Measurements from ENCODE around the gene COG3. TPM values are rescaled to one million over a fixed set of nuclear protein-coding genes. Genes with fewer than 3 reads are reported as not detected.

COG3 gene
- total and polyA plus RNA-seq, 10 of the 15 experiments (the other 5 are each of a cell fraction or from before 2014, with no cell fraction given): 6.1 to 35.1 (median 22.6) TPM

DNA sequence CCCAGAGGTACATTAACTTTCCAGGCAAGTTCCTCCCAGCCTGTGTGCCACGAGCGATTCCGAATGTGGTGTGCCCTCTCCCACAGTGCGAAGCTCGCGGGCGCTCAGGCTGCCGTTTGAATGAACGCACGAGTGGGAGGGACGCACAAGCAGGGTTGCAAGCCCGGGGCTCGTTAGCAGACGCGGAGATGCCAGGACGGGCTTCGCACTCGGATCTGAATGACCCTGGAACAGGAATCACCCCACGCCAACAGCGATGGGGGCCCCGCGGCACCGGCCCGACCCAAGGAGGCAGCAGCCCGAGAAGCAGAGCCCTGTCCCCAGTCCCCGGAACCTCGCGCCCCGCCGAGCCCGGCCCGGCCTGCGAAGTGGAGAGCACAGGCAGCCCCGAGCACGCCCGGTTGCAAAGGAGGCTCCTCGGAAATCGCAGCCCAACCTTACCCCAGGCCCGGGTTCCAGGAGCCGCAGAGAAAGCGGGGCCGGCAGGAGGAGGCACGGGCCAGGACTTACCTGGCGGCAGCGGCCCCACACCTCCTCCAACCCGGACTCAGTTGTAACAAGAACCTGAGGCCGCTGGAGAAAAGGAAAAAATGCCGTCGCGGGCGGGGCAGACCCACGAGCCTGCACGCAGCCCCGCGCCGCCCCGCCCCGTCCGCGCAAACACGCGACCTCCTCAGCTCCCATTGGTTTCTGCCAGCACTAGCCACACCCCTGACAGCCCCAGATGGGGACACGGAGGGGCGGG lies 46.8 kb upstream of the COG3 start, which contains the start of gene SLC25A30 (continued):
- TF ChIP-seq, protein P1, sequence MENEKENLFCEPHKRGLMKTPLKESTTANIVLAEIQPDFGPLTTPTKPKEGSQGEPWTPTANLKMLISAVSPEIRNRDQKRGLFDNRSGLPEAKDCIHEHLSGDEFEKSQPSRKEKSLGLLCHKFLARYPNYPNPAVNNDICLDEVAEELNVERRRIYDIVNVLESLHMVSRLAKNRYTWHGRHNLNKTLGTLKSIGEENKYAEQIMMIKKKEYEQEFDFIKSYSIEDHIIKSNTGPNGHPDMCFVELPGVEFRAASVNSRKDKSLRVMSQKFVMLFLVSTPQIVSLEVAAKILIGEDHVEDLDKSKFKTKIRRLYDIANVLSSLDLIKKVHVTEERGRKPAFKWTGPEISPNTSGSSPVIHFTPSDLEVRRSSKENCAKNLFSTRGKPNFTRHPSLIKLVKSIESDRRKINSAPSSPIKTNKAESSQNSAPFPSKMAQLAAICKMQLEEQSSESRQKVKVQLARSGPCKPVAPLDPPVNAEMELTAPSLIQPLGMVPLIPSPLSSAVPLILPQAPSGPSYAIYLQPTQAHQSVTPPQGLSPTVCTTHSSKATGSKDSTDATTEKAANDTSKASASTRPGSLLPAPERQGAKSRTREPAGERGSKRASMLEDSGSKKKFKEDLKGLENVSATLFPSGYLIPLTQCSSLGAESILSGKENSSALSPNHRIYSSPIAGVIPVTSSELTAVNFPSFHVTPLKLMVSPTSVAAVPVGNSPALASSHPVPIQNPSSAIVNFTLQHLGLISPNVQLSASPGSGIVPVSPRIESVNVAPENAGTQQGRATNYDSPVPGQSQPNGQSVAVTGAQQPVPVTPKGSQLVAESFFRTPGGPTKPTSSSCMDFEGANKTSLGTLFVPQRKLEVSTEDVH (IDR thresholded peaks at IDR 0.05; ENCODE audit: low read depth, partially characterized antibody): no peak
- TF ChIP-seq HDAC2 (IDR thresholded peaks at IDR 0.05): 0 out of 2 replicates have a peak, but pooled peaks have one; percentile 26
- TF ChIP-seq NFIC (IDR thresholded peaks at IDR 0.05; ENCODE audit: low read depth, low read length): no peak
- no peak for TF ChIP-seq TCF12 (IDR thresholded peaks at IDR 0.05; ENCODE audit: low read depth, low read length)
- TF ChIP-seq, protein P2, sequence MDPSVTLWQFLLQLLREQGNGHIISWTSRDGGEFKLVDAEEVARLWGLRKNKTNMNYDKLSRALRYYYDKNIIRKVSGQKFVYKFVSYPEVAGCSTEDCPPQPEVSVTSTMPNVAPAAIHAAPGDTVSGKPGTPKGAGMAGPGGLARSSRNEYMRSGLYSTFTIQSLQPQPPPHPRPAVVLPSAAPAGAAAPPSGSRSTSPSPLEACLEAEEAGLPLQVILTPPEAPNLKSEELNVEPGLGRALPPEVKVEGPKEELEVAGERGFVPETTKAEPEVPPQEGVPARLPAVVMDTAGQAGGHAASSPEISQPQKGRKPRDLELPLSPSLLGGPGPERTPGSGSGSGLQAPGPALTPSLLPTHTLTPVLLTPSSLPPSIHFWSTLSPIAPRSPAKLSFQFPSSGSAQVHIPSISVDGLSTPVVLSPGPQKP (IDR thresholded peaks at IDR 0.05; ENCODE audit: low read depth, low read length): no peak
- TF ChIP-seq CREB1 (IDR thresholded peaks at IDR 0.05; ENCODE audit: low read depth): 0 out of 2 replicates have a peak, but pooled peaks have one; percentile 9
- peak; percentile 95 to 98 for TF ChIP-seq BHLHE40 (IDR thresholded peaks at IDR 0.05; ENCODE audit: borderline replicate concordance in 1 of 2, low read depth in 2 of 2, low read length in 1 of 2)
- peak; percentile 71 for TF ChIP-seq POLR2A (IDR thresholded peaks at IDR 0.05; ENCODE audit: low read depth, low read length)
- TF ChIP-seq CEBPB (IDR thresholded peaks at IDR 0.05; ENCODE audit: borderline replicate concordance in 1 of 2, low read depth in 2 of 2, low read length in 2 of 2): no peak
- no peak for TF ChIP-seq PML (IDR thresholded peaks at IDR 0.05; ENCODE audit: low read length)
- no peak for TF ChIP-seq SREBF1 (IDR thresholded peaks at IDR 0.05; ENCODE audit: low read length)
- TF ChIP-seq HDGF (IDR thresholded peaks at IDR 0.05): peak; percentile 66; the same call in 1 of the 2 replicates
- TF ChIP-seq, protein P3, sequence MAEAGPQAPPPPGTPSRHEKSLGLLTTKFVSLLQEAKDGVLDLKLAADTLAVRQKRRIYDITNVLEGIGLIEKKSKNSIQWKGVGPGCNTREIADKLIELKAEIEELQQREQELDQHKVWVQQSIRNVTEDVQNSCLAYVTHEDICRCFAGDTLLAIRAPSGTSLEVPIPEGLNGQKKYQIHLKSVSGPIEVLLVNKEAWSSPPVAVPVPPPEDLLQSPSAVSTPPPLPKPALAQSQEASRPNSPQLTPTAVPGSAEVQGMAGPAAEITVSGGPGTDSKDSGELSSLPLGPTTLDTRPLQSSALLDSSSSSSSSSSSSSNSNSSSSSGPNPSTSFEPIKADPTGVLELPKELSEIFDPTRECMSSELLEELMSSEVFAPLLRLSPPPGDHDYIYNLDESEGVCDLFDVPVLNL (IDR thresholded peaks at IDR 0.05; ENCODE audit: low read depth, low read length): no peak
- TF ChIP-seq YY1 (IDR thresholded peaks at IDR 0.05; ENCODE audit: low read depth, low read length): no peak
- TF ChIP-seq FOXK2 (IDR thresholded peaks at IDR 0.05): no peak
- no peak for TF ChIP-seq STAT3 (IDR thresholded peaks at IDR 0.05; ENCODE audit: low read depth, low read length)
- TF ChIP-seq, protein P4, sequence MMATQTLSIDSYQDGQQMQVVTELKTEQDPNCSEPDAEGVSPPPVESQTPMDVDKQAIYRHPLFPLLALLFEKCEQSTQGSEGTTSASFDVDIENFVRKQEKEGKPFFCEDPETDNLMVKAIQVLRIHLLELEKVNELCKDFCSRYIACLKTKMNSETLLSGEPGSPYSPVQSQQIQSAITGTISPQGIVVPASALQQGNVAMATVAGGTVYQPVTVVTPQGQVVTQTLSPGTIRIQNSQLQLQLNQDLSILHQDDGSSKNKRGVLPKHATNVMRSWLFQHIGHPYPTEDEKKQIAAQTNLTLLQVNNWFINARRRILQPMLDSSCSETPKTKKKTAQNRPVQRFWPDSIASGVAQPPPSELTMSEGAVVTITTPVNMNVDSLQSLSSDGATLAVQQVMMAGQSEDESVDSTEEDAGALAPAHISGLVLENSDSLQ (IDR thresholded peaks at IDR 0.05): peak; percentile 79
- TF ChIP-seq ATF7 (IDR thresholded peaks at IDR 0.05; ENCODE audit: low read depth): no peak
- no peak for TF ChIP-seq RELA (IDR thresholded peaks at IDR 0.05; ENCODE audit: borderline replicate concordance, partially characterized antibody)
- no peak for TF ChIP-seq NFYA (IDR thresholded peaks at IDR 0.05; ENCODE audit: borderline replicate concordance, low read depth, low read length)
- peak; percentile 72 for TF ChIP-seq IKZF1 (conservative IDR thresholded peaks at IDR 0.05)
- no peak for TF ChIP-seq CBFB (IDR thresholded peaks at IDR 0.05; ENCODE audit: low read depth)
- TF ChIP-seq, protein P5, sequence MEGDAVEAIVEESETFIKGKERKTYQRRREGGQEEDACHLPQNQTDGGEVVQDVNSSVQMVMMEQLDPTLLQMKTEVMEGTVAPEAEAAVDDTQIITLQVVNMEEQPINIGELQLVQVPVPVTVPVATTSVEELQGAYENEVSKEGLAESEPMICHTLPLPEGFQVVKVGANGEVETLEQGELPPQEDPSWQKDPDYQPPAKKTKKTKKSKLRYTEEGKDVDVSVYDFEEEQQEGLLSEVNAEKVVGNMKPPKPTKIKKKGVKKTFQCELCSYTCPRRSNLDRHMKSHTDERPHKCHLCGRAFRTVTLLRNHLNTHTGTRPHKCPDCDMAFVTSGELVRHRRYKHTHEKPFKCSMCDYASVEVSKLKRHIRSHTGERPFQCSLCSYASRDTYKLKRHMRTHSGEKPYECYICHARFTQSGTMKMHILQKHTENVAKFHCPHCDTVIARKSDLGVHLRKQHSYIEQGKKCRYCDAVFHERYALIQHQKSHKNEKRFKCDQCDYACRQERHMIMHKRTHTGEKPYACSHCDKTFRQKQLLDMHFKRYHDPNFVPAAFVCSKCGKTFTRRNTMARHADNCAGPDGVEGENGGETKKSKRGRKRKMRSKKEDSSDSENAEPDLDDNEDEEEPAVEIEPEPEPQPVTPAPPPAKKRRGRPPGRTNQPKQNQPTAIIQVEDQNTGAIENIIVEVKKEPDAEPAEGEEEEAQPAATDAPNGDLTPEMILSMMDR (IDR thresholded peaks at IDR 0.05 in 2 of 3, conservative IDR thresholded peaks at IDR 0.05 in 1 of 3; ENCODE audit: control insufficient read depth in 2 of 3, extremely low read depth in 1 of 3, insufficient read depth in 1 of 3, low read depth in 3 of 3, low read length in 3 of 3): no peak
- no peak for TF ChIP-seq SUZ12 (IDR thresholded peaks at IDR 0.05; ENCODE audit: unreplicated experiment)
